GM23338 (cell line): ENCODE data around the gene TULP4. TPM values are rescaled to one million over a fixed set of nuclear protein-coding genes. Genes with fewer than 3 reads are reported as not detected.

ENCODE experiments used
- ATAC-seq: fragments of 200-7000 bp; cut with Tn5 transposase; 3 replicates; pipeline ENCODE4 v1.9.1; 2020
- DNase-seq: peaks from one replicate; pipeline ENCODE4 v3.0.0-alpha.2; 2015; ENCODE audit warnings: low spot score
- H2AFZ ChIP-seq: fragments of 200-600 bp; sonication (generic); 2 replicates; pipeline ENCODE4 v1.8.0; 2016; ENCODE audit warnings: antibody characterized with exemption, mild to moderate bottlenecking, moderate library complexity
- H3F3A ChIP-seq: fragments of 200-600 bp; sonication (generic); replicated peaks from 2 replicates; pipeline ENCODE4 v1.8.0; 2017; ENCODE audit warnings: antibody characterized with exemption, mixed run types, low read depth
- H3K27ac ChIP-seq: fragments of 200-600 bp; sonication (generic); 2 replicates; pipeline ENCODE4 v1.6.1; 2016; ENCODE audit warnings: low read depth
- H3K27me3 ChIP-seq: fragments of 200-600 bp; sonication (generic); 2 replicates; pipeline ENCODE4 v1.8.0; 2016; ENCODE audit warnings: mild to moderate bottlenecking, mixed run types, moderate library complexity; ENCODE audit not compliant: insufficient read depth
- H3K36me3 ChIP-seq: fragments of 200-600 bp; sonication (generic); 2 replicates; pipeline ENCODE4 v1.8.0; 2016; ENCODE audit warnings: mild to moderate bottlenecking; ENCODE audit not compliant: insufficient read depth
- H3K4me1 ChIP-seq: fragments of 200-600 bp; sonication (generic); 2 replicates; pipeline ENCODE4 v1.8.0; 2016; ENCODE audit warnings: mild to moderate bottlenecking, moderate library complexity; ENCODE audit not compliant: insufficient read depth
- H3K4me2 ChIP-seq: fragments of 200-600 bp; sonication (generic); 2 replicates; pipeline ENCODE4 v1.7.1; 2017; ENCODE audit warnings: mixed run types
- H3K4me3 ChIP-seq: fragments of 200-600 bp; sonication (generic); 2 replicates; pipeline ENCODE4 v1.6.1; 2016; ENCODE audit warnings: mixed run types
- H3K79me2 ChIP-seq: fragments of 200-600 bp; sonication (generic); replicated peaks from 2 replicates; pipeline ENCODE4 v1.8.0; 2017; ENCODE audit warnings: mild to moderate bottlenecking; ENCODE audit not compliant: insufficient read depth
- H3K9me2 ChIP-seq: fragments of 200-600 bp; sonication (generic); 2 replicates; pipeline ENCODE4 v1.8.0; 2017; ENCODE audit not compliant: insufficient read depth
- H4K20me1 ChIP-seq: fragments of 200-600 bp; sonication (generic); replicated peaks from 2 replicates; pipeline ENCODE4 v1.8.0; 2017; ENCODE audit warnings: mild to moderate bottlenecking; ENCODE audit not compliant: insufficient read depth
- H3K27ac Mint-ChIP-seq: 2 replicates; pipeline ENCODE4 v1.8.0; 2020; ENCODE audit warnings: inconsistent platforms, mild to moderate bottlenecking, moderate library complexity, mixed read lengths
- H3K27me3 Mint-ChIP-seq: 3 replicates; pipeline ENCODE4 v1.8.0; 2022; ENCODE audit warnings: low read depth, mild to moderate bottlenecking, moderate library complexity, mixed read lengths, inconsistent platforms; ENCODE audit not compliant: insufficient read depth, poor library complexity
- H3K36me3 Mint-ChIP-seq: 3 replicates; pipeline ENCODE4 v1.8.0; 2021; ENCODE audit warnings: low read depth, mild to moderate bottlenecking, inconsistent platforms, moderate library complexity, mixed read lengths
- H3K4me1 Mint-ChIP-seq: 3 replicates; pipeline ENCODE4 v1.8.0; 2020; ENCODE audit warnings: mild to moderate bottlenecking, inconsistent platforms, mixed read lengths
- H3K4me3 Mint-ChIP-seq: 3 replicates; pipeline ENCODE4 v1.8.0; 2021; ENCODE audit warnings: moderate library complexity, mild to moderate bottlenecking, inconsistent platforms, mixed read lengths
- H3K9me3 Mint-ChIP-seq: 3 replicates; pipeline ENCODE4 v1.8.0; 2020; ENCODE audit warnings: moderate library complexity, mild to moderate bottlenecking, inconsistent platforms, mixed read lengths
- CREB1 ChIP-seq: fragments of 250-450 bp; sonication (Bioruptor Pico); IDR thresholded peaks from 2 replicates; pipeline ENCODE4 v1.5.0; 2020; ENCODE audit warnings: low read depth, mild to moderate bottlenecking, moderate library complexity
- CTCF ChIP-seq, 2 experiments: fragments of 200-600 bp in 1 of 2; sonication (generic) in 1 of 2; conservative IDR thresholded peaks; 2 replicates each; pipeline versions ENCODE4 v1.5.1 to v1.6.1; 2016 to 2017; ENCODE audit warnings: antibody characterized with exemption in 2 of 2, low read depth in 2 of 2, mild to moderate bottlenecking in 2 of 2, moderate library complexity in 1 of 2
- ETS1 ChIP-seq: IDR thresholded peaks from 2 replicates; pipeline ENCODE4 v1.6.1; 2016; ENCODE audit warnings: antibody characterized with exemption
- EZH2phosphoT487 ChIP-seq: fragments of 200-600 bp; sonication (generic); IDR thresholded peaks from one replicate; pipeline ENCODE4 v1.8.1; 2018; ENCODE audit warnings: antibody characterized with exemption; ENCODE audit not compliant: unreplicated experiment
- JUNB ChIP-seq: IDR thresholded peaks from one replicate; pipeline ENCODE4 v1.6.1; 2016; ENCODE audit warnings: antibody characterized with exemption; ENCODE audit not compliant: unreplicated experiment
- NANOG ChIP-seq: IDR thresholded peaks from 2 replicates; pipeline ENCODE4 v1.6.1; 2016; ENCODE audit warnings: antibody characterized with exemption, borderline replicate concordance
- POLR2AphosphoS5 ChIP-seq: IDR thresholded peaks from 2 replicates; pipeline ENCODE4 v1.6.1; 2016; ENCODE audit warnings: antibody characterized with exemption, low read depth
- REST ChIP-seq: IDR thresholded peaks from one replicate; pipeline ENCODE4 v1.6.1; 2018; ENCODE audit warnings: antibody characterized with exemption; ENCODE audit not compliant: unreplicated experiment
- STAT1 ChIP-seq: IDR thresholded peaks from one replicate; pipeline ENCODE4 v1.6.1; 2016; ENCODE audit warnings: antibody characterized with exemption; ENCODE audit not compliant: unreplicated experiment
- ZNF114 ChIP-seq: fragments of 250-450 bp; sonication (Bioruptor Pico); IDR thresholded peaks from 2 replicates; pipeline ENCODE4 v1.5.0; 2020; ENCODE audit warnings: mild to moderate bottlenecking, moderate library complexity
- polyA plus RNA-seq: library from polyadenylated mRNA; unstranded; fragments of >200 nt; fragmentation: Nextera tagmentation; extraction: Ambion mirVana; gene quantifications from 2 replicates; pipeline ENCODE4 v1.2.1, GENCODE V29; 2016
- total RNA-seq: library from RNA; depleted of rRNA; stranded (reverse); fragments of >200 nt; shearing (Covaris generic); gene quantifications from 2 replicates; pipeline ENCODE4 v1.2.3, GENCODE V29; 2014

The TULP4 gene
- total and polyA plus RNA-seq, 2 experiments from 2014 or later, result 31.2 to 50.2 TPM

GRCh38 chr6:158488065-158488464 is 175.8 kb downstream of the TULP4 start (continued):
- TF ChIP-seq REST, result no peak
- TF ChIP-seq ZNF114, result no peak
- no peak for TF ChIP-seq STAT1
- no peak for TF ChIP-seq CREB1
- no peak for TF ChIP-seq JUNB
- no peak for TF ChIP-seq CTCF (conservative IDR thresholded peaks at IDR 0.05; ENCODE audit: low read depth in 2 of 2)
- no peak for TF ChIP-seq POLR2AphosphoS5

GRCh38 chr6:158489441-158489840 is 177.2 kb downstream of the TULP4 start:
- peaks cover 17% of the 10 kb centered on the region for H3K27me3 Mint-ChIP-seq
- H3K4me3 Mint-ChIP-seq, result no peak overlapping the region
- Histone ChIP-seq H3K36me3 (no peaks in the 10 kb centered on the region), H3K79me2 (no peaks in the 10 kb centered on the region), H3K4me1 (no peaks in the 10 kb centered on the region), H3K4me2 (no peak overlapping the region), H3K9me2 (no peaks in the 10 kb centered on the region), H3K27ac (no peak overlapping the region), H3K27me3 (no peaks in the 10 kb centered on the region), H3K4me3 (no peak overlapping the region), H3F3A (no peaks in the 10 kb centered on the region), H2AFZ (no peak overlapping the region), H4K20me1 (no peaks in the 10 kb centered on the region)
- DNase-seq, result no peak
- peaks cover 12% of the 10 kb centered on the region; the same call in 2 of the 3 replicates for H3K36me3 Mint-ChIP-seq
- 0 out of 2 replicates have a peak overlapping the region, but pooled peaks have one; percentile 11 for H3K27ac Mint-ChIP-seq
- no peaks in the 10 kb centered on the region for H3K4me1 Mint-ChIP-seq
- H3K9me3 Mint-ChIP-seq, result no peaks in the 10 kb centered on the region
- ATAC-seq, result no peak
- no peak for TF ChIP-seq ZNF114
- no peak for TF ChIP-seq NANOG
- no peak for TF ChIP-seq CTCF (conservative IDR thresholded peaks at IDR 0.05; ENCODE audit: low read depth in 2 of 2)
- TF ChIP-seq STAT1, result no peak
- TF ChIP-seq EZH2phosphoT487, result no peak
- no peak for TF ChIP-seq ETS1
- no peak for TF ChIP-seq JUNB
- TF ChIP-seq POLR2AphosphoS5, result no peak
- TF ChIP-seq REST, result no peak
